Hepatocyte (in vitro differentiated cells): Measurements from ENCODE around the gene AGPS.
"Not testable (repeated sequence)": the region's sequence is repeated elsewhere in the genome, so short reads cannot be mapped to it uniquely, and the experiment has no call there.

Source experiments
- EZH2 ChIP-seq: fragments of 200-600 bp; sonication (generic); IDR thresholded peaks from 2 replicates; pipeline ENCODE4 v1.6.1; 2016; ENCODE audit warnings: antibody characterized with exemption, mild to moderate bottlenecking, borderline replicate concordance
- EZH2phosphoT487 ChIP-seq: fragments of 200-600 bp; sonication (generic); IDR thresholded peaks from one replicate; pipeline ENCODE4 v1.6.1; 2018; ENCODE audit warnings: antibody characterized with exemption, mild to moderate bottlenecking, low read depth, moderate library complexity; ENCODE audit not compliant: unreplicated experiment, severe bottlenecking
- TF ChIP-seq, protein P1 (sequence below): fragments of 200-600 bp; sonication (generic); IDR thresholded peaks from 2 replicates; pipeline ENCODE4 v1.5.1; 2016; ENCODE audit warnings: antibody characterized with exemption, mild to moderate bottlenecking; ENCODE audit not compliant: poor library complexity

GRCh38 chr2:177351121-177351520 lies 41.5 kb upstream of the AGPS start:
- TF ChIP-seq, protein P1, sequence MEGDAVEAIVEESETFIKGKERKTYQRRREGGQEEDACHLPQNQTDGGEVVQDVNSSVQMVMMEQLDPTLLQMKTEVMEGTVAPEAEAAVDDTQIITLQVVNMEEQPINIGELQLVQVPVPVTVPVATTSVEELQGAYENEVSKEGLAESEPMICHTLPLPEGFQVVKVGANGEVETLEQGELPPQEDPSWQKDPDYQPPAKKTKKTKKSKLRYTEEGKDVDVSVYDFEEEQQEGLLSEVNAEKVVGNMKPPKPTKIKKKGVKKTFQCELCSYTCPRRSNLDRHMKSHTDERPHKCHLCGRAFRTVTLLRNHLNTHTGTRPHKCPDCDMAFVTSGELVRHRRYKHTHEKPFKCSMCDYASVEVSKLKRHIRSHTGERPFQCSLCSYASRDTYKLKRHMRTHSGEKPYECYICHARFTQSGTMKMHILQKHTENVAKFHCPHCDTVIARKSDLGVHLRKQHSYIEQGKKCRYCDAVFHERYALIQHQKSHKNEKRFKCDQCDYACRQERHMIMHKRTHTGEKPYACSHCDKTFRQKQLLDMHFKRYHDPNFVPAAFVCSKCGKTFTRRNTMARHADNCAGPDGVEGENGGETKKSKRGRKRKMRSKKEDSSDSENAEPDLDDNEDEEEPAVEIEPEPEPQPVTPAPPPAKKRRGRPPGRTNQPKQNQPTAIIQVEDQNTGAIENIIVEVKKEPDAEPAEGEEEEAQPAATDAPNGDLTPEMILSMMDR, result not testable (repeated sequence)
- TF ChIP-seq EZH2phosphoT487, EZH2: not testable (repeated sequence)
